Measurements from ENCODE around the gene CD80. TPM values are rescaled to one million over a fixed set of nuclear protein-coding genes. Genes with fewer than 3 reads are reported as not detected.
"Not testable (repeated sequence)": the region's sequence is repeated elsewhere in the genome, so short reads cannot be mapped to it uniquely, and the experiment has no call there.

The CD80 gene
- total RNA-seq: 1.3 TPM
- long read RNA-seq: 0 reads

GRCh38 chr3:119559441-119559963 lies at the start of gene CD80:
Gene CD80, minus strand, starts transcription at chr3:119559614. Its CDS starts 1,886 bp downstream, at chr3:119557728.
- DNase-seq (ENCODE audit: low spot score): no peak

GRCh38 chr3:119608405-119609000 lies 49.1 kb upstream of the CD80 start:
- no peak for DNase-seq (ENCODE audit: low spot score)

GRCh38 chr3:119604878-119605277 lies 45.5 kb upstream of the CD80 start:
- no peak for DNase-seq (ENCODE audit: low spot score)

DNA sequence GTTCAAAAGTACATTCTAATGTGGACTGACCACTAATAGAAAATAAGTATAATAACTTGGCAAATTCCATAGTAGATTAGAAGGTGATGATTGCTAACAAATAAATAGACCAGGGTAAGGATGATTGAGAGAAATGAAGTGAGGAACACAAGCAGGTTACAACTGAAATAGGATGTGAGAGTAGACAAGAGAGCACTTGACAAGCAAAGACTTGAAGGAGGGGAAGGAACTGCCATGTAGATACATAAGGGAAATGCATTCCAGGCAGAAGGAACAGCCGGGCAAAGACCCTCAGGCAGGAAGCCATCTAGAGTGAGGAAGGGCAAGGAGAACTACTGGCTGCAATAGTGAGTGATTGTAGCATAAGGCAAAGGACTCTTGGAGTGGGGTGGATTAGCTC lies 43.3 kb upstream of the CD80 start:
- DNase-seq (ENCODE audit: low spot score): no peak

- DNase-seq (ENCODE audit: low spot score): no peak
Observed at GRCh38 chr3:119601154-119601553, 41.7 kb upstream of the CD80 start.

- DNase-seq (ENCODE audit: low spot score): no peak
Observed at GRCh38 chr3:119600732-119601131, 41.3 kb upstream of the CD80 start.

GRCh38 chr3:119599558-119600174 lies 40.3 kb upstream of the CD80 start:
- no peak for DNase-seq (ENCODE audit: low spot score)

DNA sequence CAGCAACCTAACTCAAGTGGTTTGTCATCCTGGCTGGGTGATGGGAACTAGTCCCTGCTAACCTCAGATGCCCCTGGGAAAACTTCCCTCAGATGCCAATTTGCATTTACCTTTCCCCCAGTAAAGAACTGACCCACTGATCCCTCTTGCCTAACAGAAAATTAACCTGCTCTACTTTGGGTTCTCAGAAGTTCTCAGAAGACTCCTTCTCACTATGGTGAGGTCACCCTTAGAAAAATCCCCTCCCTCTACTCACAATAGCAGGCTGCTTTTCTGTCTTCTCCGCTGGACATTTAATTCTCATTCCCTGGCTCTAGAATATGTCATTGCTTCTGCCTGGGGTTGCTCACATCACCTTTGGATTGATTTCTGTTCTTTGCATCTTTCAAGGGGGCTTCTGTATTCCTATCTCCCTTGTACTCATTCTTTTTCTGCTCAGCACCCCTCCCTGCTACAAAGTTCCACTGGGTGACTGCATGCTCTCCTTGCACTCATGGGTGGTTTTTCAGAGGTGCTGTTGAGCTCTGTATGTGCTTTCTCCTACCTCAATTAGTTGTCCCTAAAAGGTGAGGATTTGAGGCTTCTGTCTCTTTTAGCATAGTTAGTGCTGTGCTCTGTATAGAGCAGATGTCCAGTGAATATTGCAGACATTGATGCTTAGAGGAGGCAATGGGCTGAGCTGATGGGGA lies 39.1 kb upstream of the CD80 start:
- DNase-seq (ENCODE audit: low spot score): no peak

GRCh38 chr3:119597548-119598288 lies 38.3 kb upstream of the CD80 start, which contains the start of gene PLA1A:
Gene PLA1A, plus strand, starts transcription at chr3:119597885. Its CDS starts 29 bp downstream, at chr3:119597914.
- DNase-seq (ENCODE audit: low spot score): no peak

DNA sequence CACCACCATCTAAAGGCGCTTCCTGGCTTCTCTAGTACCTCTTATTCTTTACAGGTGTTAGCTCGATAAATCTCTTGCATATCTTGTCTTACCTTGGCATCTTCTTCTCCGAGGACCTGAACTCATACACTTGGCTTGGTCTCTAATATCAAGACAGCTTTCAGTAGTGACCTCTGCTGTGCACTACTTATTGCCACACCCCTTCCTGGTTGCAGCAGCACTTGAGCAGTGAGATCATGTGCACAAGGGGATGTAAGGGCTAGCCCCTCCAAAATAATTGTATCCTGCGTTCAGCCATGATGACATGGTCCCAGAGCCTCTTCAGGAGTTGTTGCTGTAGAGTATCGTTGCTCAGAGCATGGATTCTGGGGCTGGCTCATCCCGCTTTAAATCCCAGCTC lies 37.0 kb upstream of the CD80 start:
- no peak for DNase-seq (ENCODE audit: low spot score)

DNA sequence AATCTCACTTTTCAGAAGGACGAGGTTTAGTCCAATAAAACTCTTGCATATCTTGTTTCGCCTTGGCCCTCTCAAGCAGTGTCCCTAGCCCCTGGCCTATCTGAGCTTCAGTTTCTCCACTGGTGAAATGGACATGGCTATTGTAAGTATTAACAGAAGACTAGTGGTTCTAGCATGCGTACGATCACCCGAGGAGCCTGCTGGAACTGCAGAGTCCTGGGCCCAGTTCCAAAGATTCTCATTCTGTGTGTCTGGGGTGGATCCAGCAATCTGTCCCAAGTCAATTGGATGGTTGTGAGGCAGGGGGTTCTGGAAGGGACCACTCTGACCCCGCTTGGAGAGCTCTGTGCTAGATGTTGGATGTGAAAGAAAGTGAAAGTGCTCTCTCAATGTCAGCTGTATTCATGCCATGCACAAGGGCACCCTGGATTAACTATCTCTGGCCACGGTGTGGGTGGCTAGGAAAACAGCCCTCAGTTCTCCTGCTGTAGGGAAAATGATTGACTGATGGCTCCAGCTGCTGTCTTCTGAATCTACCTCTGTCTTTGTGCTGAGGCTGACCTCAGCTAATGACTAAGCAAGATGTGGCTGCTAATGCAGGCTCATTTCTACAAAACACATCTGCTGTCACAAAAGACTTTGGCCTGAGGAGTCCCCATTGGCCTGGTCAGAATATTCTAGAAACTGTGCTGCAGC lies 36.4 kb upstream of the CD80 start:
- no peak for DNase-seq (ENCODE audit: low spot score)

DNA sequence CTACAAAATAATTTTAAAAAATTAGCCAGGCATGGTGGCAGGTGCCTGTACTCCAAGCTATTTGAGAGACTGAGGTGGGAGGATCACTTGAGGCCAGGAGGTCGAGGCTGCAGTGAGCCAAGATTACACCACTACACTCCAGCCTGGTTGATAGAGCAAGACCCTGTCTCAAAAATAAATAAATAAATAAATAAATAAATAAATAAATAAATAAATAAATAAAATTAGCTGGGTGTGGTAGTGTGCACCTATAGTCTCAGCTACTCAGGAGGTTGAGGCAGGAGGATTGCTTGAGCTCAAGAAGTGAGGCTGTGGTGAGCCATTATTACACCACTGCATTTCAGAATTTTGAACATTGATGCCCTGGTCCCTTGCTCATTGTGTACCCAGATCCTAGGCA lies 35.5 kb upstream of the CD80 start:
- DNase-seq (ENCODE audit: low spot score): not testable (repeated sequence)

DNA sequence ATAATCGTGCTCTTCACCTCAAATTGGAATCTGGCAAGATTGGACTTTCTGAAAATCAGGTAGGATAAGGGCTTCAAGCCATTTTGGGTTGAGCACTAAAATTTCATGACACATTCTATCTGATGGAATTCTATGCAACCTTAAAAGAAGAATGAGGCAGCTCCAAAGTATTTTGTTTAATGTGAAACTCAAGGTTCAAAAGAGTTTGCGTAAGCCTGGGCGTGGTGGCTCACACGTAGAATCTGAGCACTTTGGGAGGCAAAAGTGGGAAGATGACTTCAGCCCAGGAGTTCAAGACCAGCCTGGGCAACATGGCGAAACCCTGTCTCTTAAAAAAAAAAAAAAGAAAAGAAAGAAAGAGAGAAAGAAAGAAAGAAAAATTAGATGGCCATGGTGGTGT lies 34.7 kb upstream of the CD80 start:
- DNase-seq (ENCODE audit: low spot score): no peak

- DNase-seq (ENCODE audit: low spot score): no peak
Observed at GRCh38 chr3:119592861-119593260, 33.4 kb upstream of the CD80 start.

DNA sequence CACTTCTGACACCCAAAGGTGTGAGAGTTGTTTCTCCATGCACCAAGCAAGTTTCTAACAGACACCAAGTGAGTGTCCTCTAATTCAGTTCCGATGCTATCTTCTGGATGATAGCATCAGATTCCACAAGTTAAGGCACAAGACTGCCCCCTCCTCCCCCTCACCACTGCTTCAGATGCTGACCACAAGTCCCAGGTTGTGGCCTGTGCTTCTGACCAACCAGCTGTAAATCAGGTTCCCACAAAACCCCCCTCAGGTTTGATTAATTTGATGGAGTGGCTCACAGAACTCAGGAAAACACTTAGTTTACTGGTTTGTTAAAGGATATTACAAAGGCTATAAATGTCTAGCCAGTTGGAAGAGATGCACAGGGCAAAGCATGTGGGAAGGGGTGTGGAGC lies 31.3 kb upstream of the CD80 start:
- DNase-seq (ENCODE audit: low spot score): no peak

DNA sequence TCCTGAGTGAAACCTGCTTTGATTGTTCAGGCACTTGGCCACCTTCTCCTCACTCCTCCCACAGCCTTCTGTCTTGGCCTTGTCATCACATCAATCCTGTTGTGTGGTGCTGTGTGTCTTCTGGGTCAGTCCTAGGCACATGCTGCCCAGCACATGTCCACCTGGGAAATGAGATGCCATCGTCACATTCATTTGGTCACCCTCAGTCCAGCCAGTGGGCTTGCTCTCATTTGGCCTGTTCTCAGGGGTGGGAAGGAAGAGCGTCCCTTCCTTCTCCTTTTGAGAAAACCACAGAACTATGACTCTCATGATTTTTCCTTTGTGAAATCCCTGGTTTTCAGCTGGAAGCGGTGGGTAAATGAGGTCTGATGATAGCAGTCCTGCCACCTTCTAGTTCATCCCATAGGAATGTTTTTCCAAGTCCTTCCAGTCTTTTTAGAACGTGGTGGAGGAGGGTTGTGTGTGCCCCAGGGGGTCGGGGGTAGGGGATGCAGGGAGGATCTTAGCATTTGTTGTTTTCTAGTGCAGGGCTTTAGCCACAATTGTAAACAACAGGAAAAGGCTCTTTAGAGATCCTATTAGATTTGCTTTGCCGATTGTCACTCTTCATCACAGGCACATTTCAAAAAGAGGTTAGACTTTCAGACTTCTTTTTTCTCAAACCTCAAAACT lies 29.8 kb upstream of the CD80 start:
- no peak for DNase-seq (ENCODE audit: low spot score)

GRCh38 chr3:119588112-119588511 lies 28.7 kb upstream of the CD80 start:
- DNase-seq (ENCODE audit: low spot score): no peak

DNA sequence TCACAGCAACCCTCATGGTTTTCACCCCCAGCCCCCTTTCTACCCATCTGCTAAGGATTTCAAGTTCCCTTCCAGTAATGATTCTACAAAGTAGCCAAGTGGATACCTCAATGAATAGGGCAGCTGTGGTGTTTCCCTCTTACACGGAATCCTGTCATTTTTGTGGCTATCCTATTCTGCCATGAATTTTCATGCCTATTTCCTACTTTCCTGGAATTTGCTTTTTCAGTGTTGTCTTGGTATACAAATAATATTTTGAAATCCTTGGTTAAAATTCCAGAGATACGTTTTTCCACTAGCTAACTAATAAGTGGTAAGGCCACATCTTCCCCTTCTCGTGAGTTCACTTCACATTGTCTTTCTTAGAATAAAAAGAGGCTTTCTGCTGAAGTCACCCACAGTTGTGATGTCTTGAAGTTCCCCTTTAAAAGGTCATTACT lies 27.3 kb upstream of the CD80 start:
- DNase-seq (ENCODE audit: low spot score): no peak

DNA sequence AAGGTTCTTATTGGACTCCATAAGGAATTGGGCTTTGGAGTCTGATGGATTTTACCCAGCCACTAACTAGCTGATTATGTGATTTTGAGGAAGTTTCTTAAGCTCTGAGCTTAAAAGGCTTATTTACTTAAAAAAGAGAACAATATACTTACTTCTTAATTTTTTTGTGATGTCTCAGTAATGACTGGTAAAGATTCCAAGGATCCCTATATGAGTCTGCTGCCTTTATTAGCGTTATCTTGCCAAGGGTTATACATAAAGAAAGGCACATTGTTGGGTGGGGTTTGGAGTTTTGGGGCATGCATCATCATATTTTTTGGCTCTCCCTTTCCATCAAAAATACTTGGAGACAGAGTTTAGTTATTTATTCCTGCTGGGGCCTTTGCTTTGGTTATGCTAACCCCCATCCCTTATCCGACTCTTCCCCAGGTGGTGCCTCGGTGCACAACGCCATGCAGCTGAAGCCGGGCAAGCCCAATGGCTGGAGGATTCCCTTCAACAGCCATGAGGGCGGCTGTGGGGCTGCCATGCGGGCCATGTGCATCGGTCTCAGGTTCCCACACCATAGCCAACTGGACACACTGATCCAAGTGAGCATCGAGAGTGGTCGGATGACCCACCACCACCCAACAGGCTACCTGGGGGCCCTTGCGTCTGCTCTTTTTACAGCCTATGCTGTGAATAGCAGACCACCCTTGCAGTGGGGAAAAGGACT lies 26.6 kb upstream of the CD80 start:
- DNase-seq (ENCODE audit: low spot score): no peak

DNA sequence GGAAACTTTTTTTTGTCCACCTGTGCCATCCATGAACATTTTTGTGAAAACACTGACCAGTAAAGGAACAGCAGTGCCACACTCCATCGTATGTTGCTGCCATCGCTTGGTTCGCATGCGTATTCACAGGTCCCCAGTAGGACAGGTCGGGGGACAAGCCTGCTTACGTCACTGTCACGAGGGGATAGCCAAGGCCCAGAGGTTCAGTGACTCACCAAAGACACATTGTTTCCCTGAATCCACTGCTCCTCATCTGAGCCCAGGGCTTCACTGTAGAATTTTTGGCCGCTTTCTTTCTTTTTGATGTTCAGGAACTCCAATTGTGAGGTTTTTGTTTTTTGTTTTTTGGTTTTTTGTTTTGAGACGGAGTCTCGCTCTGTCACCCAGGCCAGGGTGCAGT lies 25.8 kb upstream of the CD80 start:
- no peak for DNase-seq (ENCODE audit: low spot score)

Measured in mesenteric fat pad (tissue), 1 donor.